Stimulated activated CD4-positive, alpha-beta T cell treated with anti-CD3 and anti-CD28 coated beads, Interleukin-4, amount 100 ng/mL, for 48 hours (primary cell): Measurements from ENCODE around the gene ZFYVE27.

Experiments
- DNase-seq, 2 donors: peaks; one replicate each; pipeline ENCODE4 v3.0.0-alpha.2; 2020; ENCODE audit warnings: low read depth in 2 of 2

ZFYVE27 gene

DNA sequence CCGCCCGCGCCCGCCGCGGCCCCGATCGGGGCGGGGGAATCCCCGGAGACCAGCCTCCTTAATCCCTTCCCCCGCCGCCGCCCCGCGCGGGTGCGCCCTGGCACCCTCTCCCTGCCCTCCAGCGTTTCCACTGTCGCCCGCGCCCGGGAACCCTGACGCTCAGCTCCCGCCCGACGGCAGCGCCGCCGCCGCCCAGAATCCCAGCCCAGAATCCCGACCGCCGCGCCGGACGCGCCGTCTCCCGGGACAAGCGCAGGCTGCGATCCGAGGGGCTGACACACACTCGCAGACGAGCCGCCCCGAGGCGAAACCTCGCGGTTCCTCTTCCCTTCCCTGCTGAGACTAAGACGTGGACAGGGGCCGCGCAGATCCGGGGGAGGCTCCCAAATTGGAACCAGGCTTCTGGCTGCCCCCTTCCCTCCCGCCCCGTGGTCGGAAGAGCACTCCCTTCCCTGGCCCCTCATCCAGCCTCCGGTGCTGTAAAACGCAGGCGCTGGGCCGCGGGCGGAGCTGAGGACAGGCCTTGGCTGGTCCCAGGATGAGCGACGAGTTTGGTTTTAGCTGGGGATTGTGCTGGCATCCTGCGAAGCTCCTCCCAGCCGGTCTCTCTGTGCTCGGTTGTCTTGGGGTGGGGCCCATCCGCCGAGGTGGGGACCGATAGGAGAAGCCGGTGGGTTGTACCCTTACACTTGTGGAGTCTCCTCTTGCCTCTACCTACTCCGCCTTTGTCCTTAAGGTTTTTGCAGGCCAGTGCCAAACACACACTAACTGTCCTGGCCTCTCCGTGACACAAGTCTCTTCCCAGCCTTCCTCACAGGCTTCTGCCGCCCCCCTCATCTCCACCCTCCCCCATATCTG, 22.3 kb upstream of the ZFYVE27 start:
- DNase-seq: peak; percentile 14 to 15

DNA sequence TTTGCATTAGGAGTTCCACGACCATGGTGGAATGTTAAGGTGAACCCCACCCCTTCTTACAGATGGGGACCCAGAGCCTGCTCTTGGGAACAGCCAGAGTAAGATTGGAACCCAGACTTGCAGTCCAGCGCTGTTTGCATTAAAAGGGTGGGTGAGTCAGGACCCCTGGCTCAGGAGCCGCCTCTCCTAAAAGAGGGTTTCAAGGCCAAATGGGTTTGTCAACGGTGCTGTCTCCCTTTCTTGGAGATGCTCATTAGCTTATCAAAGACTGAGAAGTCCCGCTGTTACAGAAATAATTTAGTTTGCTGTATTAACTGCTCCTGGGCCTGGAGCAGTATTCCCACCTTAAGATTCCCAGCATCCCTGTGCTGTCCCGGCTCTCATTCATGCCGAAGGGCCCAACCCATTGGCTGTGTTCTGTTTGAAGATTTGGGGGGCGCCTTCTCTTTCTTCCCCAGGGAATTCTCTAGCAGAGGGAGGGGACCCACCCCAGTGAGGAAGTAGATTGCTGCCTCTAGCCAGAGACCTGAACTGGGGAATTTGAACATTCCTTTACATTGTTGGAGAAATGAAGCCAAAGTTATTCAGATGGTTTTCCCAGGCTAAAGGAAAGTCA, 21.6 kb upstream of the ZFYVE27 start:
- no peak for DNase-seq

DNA sequence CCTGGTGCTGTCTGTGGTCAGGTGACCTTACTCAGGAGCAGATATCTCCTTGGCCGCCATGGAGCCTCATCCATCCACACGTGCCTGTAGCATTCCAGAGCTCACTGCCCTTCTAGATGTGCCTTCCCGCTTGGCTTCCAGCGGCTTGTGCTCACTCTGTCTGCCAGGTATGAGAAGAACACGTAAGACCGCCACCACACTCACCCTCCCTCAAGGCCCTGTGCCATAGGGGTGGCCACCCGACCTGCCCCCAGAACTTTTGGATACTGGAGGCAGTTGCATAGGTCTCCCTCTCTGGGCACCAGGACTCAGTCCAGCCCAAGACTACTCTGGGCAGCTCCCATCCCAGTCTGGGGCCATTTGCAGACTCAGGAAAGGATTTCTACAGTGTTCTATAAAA, 19.3 kb upstream of the ZFYVE27 start:
- DNase-seq: no peak

DNA sequence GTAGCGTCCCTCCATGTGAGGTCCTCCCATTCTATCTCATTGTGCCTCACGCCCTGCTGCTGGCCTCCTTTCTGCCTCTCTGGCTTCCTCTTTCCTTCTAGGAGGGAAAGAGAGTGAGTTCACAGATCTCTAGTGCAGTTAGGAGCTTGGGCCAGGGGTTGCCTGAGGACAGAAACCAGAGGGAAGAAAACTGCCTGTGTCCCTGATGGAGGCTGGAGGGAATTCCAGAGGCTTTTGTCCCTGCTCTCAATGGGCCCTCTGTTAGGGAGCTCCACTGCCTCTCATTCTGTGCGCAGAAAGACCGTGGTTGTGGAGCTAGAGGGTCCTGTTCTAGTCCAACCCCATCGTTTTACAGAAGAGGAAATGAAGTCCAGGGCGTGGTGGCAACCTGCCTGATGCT, 18.8 kb upstream of the ZFYVE27 start:
- DNase-seq: no peak

DNA sequence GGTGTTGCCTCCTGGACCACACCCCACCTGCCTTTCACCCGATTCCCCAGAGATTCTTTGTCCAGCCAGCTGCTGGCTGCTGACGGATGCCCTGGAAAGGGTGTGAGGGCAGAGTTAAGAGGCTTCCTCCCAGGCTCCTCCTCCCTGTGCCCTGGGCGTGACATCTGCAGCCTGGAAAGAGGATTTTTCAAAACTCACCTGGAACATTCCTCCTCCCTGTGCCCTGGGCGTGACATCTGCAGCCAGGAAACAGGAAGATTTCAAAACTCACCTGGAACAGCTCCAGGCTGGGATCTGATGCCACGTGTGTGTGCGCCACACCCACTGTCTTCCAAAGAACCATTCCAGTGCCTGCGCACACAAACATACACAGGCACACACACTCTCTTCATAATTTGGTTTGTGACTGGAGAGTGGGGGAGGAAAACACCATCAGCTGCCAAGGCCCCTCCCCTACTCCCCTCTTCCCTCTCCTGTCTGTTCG, 18.2 kb upstream of the ZFYVE27 start:
- DNase-seq: no peak

DNA sequence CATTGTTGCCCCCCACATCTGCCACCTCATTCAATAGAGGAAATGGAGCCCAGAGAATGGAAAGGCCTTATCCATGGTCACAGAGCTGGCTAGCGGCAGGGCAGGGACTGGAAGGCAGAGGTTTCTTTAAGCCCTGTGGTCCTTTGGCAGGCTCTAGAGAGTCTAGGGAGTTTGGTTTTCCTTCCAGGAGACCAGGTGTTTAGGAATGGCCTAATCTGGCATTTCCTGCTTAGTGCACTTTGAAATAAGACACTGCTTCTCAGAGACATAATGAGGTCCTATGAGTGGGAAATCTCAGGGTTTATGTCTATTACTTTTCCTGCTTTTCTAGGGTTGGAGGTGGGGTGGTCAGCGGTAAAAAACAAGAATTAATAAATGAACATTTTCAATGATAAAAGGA, 17.3 kb upstream of the ZFYVE27 start:
- no peak for DNase-seq

DNA sequence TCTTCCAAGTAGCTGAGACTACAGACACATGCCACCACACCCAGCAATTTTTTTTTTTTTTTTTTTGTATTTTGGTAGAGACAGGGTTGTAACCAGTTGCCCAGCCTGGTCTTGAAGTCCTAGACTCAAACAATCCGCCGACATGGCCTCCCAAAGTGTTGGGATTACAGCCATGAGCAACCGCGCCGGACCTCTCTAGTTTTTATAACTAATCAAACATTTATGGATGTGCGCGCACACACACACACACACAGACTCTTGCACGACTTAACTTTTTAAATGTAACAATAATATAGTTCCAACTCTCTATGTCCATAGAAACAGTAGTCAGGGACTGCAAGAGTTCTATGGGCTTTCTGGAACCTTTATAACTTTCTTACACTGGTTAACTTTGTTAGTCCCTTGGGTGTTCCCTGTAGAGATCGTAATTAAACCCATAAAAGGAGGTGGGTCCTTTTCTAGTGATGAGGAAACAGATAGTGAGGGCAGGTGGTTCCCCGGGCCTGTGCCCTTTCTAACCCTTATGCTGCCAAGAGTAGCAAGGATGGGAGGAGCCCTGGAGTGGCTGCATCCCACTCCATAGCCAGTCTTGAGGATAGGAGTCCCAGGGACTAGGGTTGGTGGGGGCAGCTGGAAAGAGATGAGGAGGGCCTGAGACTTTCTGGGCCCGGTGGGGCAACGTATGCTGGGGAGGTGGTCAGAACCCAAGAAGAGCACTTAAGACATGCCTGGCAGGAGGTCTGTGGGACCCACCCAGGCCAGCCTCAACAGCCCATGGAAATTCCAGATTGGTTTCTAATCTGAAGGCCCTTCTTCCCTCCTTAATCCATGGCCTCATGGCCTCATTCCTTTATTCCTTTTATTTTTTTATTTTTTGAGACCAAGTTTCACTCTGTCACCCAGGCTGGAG, 14.8 kb upstream of the ZFYVE27 start:
- no peak for DNase-seq

DNA sequence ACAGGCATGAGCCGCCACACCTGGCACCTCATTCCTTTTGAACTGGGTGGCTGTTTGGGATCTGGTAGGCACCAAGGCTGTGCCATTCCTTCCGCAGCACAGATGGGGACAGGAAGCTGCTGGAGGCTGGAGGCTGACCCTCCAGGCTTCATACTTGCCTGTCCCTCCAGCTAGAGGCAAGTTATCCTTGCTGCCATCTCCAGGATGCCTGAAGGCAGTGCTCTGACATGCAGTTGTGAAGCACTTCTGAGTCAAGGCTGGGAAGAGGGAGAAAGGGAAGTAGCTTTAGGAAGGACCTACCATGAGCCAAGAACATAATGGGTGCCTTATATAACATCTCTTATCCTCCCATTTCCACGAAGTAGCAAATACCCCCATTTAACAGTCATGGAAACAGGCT, 13.9 kb upstream of the ZFYVE27 start:
- no peak for DNase-seq

DNA sequence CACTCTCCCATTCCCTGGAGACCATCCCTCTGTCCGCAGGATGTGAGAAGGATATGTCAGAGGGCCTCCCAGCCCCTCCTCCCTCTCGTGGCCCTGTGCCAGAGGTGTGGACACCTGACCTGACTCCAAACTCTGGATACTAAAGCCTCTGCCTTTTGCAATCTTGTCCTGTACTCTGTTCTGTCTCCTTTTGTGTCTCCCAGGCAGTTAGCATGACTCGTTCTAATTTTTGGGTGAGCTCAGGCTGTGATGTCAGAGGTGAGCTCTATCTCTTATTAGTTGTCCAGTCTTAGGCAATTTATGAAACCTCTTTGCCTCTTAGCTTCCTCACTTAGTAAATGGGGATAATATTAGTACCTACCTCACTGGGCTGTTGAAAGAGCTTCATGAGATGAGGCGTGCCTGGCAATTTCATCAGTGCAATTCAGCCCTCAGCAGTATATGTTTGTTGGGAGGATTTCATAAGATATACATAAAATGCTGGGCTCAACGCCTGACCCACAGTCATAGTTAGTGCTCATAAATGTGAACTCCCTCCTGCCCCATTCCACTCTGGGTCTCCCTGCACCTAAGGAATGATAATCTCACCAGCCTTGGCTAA, 12.5 kb upstream of the ZFYVE27 start:
- no peak for DNase-seq

DNA sequence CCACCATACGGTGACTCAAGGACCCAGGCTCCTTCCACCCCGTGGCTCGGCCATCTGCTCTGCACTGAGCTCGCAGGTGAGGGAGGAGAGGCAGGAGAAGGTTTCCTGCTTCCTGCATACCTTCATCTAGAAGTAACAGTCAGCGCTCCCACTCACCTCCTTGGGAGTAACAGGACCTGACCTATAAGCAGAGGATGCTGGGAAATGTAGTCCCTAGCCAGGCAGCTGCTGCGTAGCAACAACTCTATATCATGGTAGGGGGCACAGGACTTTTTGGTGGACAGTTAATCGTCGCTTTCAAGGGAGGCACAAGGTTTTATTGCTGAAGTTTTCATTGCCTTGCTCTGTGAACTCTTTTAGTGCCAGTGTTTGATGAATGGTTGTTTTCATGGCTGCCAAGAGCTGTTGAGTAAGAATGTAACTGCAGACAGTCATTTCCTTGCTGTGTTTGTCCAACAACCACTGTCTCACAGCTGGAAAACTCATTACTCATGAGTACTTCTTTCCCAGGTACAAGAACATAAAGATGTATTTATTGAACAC, 10.2 kb upstream of the ZFYVE27 start:
- DNase-seq: no peak

DNA sequence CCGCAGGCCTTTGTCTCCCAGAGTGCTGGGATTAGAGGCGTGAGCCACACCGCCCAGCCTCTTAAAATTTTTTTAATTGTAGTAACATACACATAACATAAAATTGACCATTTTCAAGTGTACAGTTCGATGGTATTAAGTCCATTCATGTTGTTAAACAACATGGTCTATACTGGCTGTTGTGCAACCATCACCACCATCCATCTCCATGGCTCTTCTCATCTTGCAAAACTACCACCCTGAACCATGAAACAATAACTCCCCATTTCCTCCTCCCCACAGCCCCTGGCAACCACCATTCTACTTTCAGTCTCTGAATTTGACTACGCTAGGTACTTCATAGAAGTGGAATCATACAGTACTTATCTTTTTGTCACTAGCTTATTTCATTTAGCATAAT, 7.9 kb upstream of the ZFYVE27 start:
- no peak for DNase-seq

DNA sequence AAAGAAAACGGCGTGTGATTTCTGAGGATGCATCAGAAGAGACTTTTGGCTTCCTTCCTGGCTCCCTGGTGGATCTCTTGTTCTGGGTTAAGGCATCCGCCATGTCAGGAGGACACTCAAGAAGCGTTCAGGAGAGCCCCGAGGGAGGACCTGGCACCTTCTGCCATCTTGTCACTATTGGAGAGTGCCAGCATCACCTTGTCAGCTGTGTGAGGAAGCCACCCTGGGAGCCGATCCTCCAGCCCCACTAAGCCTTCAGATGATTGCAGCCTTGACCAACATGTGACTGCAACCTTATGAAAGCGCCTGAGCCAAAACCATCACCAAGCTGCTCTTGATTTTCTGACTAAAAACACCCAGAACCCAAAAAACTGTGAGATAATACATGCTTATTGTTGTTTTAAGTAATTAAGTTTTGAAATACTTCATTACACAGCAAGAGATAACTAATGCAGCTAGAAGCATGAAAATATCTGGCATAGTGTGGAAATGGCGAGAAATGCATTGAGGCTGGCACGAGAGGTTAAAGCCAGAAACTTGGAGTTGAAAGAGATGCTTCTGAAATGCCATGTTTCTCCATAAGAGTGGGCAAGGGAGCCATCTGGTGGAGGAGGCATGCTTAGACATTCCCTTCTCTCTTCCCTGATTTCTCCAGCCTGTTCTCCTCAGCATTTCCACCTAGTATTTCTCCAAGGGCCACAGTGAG, 5.4 kb upstream of the ZFYVE27 start:
- DNase-seq: peak in 1 of 2 donors; percentile 42

DNA sequence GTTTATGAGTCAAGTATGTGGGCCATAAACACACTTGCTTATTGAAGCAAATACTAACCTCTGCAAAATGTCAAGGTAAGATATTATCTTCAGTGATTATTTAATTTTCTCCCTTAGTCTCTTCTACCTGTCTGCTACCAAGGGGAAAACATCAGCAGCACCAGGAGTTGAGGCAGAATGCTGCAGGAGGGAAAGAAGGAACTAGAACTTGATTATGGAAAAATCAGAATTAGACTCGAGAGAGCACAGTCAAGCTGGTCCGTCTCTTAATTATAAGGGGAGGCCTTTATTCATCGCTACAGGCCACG, 4.9 kb upstream of the ZFYVE27 start:
- DNase-seq: no peak

DNA sequence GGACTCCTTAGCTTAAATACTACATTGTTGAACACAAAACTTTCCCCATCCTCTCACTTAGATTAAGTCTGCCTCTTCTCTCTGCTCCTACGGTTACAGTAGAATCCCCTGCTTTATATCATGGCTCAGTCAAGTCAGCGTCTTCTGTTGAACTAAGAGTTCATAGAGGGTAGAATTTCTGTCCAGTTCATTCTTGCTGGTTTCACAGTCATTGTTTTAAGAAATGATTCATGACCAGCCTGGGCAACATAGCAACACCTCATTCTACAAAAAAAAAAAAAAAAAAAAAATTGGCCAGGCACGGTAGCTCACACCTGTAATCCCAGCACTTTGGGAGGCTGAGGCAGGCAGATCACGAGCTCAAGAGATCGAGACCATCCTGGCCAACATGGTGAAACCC, 3.7 kb upstream of the ZFYVE27 start:
- no peak for DNase-seq

DNA sequence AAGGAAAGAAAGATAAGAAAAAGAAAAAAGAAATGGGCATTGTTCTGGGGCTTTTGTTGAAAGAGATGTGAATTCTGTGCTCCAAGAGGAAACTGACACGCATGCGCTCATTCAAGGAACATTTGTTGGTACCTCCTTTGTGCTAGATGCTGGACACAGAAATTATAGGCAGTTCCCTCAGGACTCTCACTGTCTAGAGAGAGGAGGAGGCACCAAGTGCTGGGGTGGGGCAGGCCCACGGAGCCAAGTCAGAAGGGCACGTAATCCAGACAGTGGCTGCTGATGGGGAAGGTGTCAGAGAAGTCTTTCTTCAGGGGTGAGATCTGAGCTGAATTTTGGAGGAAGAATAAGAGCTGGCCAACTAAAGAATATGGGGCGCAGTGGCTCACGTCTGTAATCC, 2.9 kb upstream of the ZFYVE27 start:
- DNase-seq: no peak

DNA sequence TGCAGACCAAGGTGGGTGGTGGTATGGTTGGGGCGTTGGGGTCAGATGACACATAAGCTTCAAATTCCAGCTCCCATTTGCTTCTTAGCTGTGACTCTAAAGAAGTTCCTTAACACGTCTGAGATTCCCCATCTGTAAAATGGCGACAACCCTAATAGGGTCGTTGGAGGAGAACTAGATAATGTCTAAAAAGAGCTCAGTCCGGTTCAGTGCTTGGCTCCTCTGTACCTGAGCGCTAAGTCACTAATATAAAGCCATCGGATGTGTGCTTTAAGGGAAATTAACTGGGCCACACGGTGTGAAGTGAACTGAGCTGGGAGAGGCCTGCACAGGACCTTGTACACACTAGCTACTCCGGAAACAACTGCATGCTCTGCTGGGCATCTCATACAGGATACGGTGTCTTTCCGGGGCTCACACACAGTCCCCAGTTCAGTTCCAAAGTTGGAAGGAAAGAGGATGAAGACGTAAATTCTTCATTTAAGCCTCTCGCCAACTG, 476 bp upstream of the ZFYVE27 start:
- DNase-seq: no peak

DNA sequence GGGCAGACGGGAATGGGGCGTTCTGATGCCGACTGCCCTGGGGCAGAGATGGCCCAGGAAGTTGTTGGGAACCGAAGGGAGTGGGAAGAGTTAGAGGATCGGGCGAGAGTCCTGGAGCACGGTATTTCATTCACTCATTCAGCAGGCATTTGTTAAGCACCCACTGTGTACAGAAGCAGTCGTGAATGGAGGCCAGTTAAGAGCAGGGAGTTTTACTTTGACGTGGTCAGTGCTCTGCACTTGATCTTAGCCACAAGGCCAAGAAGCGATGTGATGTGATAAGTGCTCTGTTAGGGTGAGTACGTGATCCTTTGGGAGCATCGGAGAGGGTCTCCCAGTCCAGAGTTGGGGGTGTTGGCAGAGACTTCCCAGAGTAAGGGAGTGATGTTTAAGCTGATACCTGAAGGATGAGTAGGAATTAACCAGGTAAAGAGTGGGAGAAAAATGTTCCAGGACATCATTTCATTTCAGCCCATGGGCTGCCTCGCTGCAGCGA, 890 bp downstream of the ZFYVE27 start:
- DNase-seq: no peak

DNA sequence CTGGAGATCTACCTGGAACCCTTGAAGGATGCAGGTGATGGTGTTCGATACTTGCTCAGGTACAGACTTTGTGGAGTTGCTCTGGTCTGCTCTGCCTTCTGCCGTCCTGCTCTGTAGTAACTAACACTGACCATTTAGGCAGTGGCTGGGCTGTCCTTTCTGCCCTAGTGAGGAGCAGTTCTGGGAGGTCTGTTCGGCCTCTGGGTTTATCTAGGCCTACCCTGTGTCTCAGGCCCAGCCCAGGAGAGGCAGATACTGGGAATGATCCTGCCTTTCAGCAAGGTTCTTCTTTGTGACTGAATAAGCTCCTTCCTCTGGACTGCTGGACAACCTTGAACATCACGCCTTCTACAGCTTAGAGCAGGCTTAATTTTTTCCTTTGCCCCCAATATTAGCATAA, 1.7 kb downstream of the ZFYVE27 start:
- DNase-seq: no peak

DNA sequence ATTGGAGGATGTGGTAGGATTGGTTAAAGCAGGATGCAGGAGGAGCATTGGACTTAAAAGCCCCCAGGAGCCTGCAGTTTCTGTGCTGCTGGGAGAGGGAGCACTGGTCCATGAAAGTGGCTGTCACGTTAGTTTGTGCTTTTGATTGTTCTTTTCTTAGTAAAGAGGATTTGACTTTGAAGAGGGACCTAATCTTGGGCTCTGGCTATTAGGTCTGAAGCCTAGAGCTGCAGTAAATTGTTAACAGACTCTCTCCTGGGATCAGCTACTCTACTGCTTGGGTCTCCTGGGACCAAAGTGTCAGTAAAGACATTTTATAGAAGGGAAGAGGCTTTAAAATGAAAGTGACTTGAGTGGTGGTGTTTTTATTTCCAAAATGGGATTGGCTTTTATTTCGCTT, 3.7 kb downstream of the ZFYVE27 start:
- no peak for DNase-seq

DNA sequence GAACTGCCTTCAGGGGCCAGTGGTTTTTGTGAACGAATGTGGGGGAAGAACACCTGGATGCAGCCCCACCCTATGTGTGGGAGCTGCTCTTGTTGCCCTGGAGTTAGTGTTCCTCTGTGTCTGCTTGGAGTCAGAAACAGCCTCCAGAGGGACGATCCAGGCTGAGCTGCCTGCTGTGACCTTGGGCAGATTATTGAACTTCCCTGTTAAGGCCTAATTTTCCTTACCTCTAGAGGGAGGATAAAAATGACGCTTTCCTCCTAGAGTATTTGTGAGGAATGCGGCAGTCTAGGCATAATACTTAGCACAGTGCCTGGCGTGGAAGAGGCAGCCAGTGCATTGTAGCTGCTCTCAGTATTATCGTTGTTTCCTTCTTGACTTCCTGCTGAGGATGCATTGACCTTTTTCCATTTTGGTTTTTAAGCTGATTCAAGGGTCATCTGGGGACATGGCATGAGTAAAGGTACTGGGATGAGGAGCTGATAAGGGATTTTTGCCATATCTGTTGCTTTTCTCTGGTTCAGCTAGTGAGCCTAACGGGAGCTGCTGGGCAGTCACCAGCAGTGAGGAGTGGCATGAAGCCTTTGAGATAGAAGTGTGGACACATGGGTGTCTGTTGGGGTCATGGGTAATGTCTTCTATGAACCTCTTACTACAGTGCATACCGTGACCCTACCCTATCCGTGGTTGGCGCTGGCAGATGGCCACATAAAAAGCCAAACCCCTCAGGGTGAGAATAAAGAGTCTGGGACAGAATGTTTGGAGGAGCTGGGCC, 6.4 kb downstream of the ZFYVE27 start:
- no peak for DNase-seq
